NCI-H2029 treated with DMSO at 0.1 percent for 48 hours (cell line): Measurements from ENCODE around the gene RNMT.
"Not testable (repeated sequence)": the region's sequence is repeated elsewhere in the genome, so short reads cannot be mapped to it uniquely, and the experiment has no call there.

Source experiments
- DNase-seq: peaks from one replicate; lab custom pipeline; 2025; lab: John Stamatoyannopoulos, UW

RNMT gene

GRCh38 chr18:13745696-13746095 is 19.2 kb downstream of the RNMT start:
- DNase-seq: no peak

GRCh38 chr18:13746633-13747032 is 20.2 kb downstream of the RNMT start:
- no peak for DNase-seq

- DNase-seq: not testable (repeated sequence)
These were observed 25.1 kb downstream of the RNMT start for GRCh38 chr18:13751599-13751998.

- DNase-seq: no peak
These were observed 29.8 kb downstream of the RNMT start for GRCh38 chr18:13756261-13756660.

- DNase-seq: no peak
These were observed 30.2 kb downstream of the RNMT start for GRCh38 chr18:13756671-13757070.

- DNase-seq: no peak
These were observed 32.1 kb downstream of the RNMT start for GRCh38 chr18:13758622-13759021.

GRCh38 chr18:13760047-13760446 is 33.6 kb downstream of the RNMT start:
- no peak for DNase-seq

GRCh38 chr18:13762690-13763439 is 36.4 kb downstream of the RNMT start:
- no peak for DNase-seq

GRCh38 chr18:13775058-13775457 is 48.6 kb downstream of the RNMT start:
- DNase-seq: no peak

GRCh38 chr18:13791181-13791580 is 64.7 kb downstream of the RNMT start:
- no peak for DNase-seq

GRCh38 chr18:13793819-13794218 is 67.3 kb downstream of the RNMT start:
- DNase-seq: no peak

GRCh38 chr18:13796515-13796914 is 70.0 kb downstream of the RNMT start:
- DNase-seq: no peak

GRCh38 chr18:13797157-13797611 is 70.7 kb downstream of the RNMT start:
- peak; percentile 35 for DNase-seq

- no peak for DNase-seq
These were observed 72.9 kb downstream of the RNMT start for GRCh38 chr18:13799396-13799795.

GRCh38 chr18:13800505-13801259 is 74.2 kb downstream of the RNMT start:
- DNase-seq: peak; percentile 23

- DNase-seq: no peak
These were observed 74.8 kb downstream of the RNMT start for GRCh38 chr18:13801260-13801601.

- DNase-seq: peak; percentile 25
These were observed 77.8 kb downstream of the RNMT start for GRCh38 chr18:13804305-13804704.

- no peak for DNase-seq
These were observed 82.0 kb downstream of the RNMT start for GRCh38 chr18:13808294-13809042.

GRCh38 chr18:13809043-13809430 is 82.6 kb downstream of the RNMT start:
- no peak for DNase-seq

- DNase-seq: no peak
These were observed 83.2 kb downstream of the RNMT start for GRCh38 chr18:13809531-13810255.

- no peak for DNase-seq
These were observed 84.5 kb downstream of the RNMT start for GRCh38 chr18:13810950-13811485.

GRCh38 chr18:13811993-13812392 is 85.5 kb downstream of the RNMT start:
- no peak for DNase-seq
